Spleen (tissue), 11 donors: ENCODE results near the gene CNGA3. TPM values are rescaled to one million over a fixed set of nuclear protein-coding genes. Genes with fewer than 3 reads are reported as not detected.

Experiments
- DNase-seq: peaks from one replicate; pipeline ENCODE4 v3.0.0-alpha.2; 2020
- H3K27ac ChIP-seq, 8 donors: fragments of 200-600 bp; sonication (generic) in 7 of 8; 1 replicate in 4 of 8; 2 replicates in 4 of 8; pipeline versions ENCODE4 v1.5.0 to v1.8.0; 2016 to 2021; ENCODE audit warnings: inconsistent platforms in 4 of 8, mild to moderate bottlenecking in 4 of 8, moderate library complexity in 1 of 8
- H3K27me3 ChIP-seq, 7 donors: fragments of 200-600 bp; sonication (generic) in 6 of 7; replicated peaks in 1 of 7; 1 replicate in 4 of 7; 2 replicates in 3 of 7; pipeline versions ENCODE4 v1.5.0 to v1.8.0; 2016 to 2021; ENCODE audit warnings: inconsistent platforms in 3 of 7, mild to moderate bottlenecking in 1 of 7
- H3K36me3 ChIP-seq, 6 donors: fragments of 200-600 bp; sonication (generic) in 5 of 6; 1 replicate in 4 of 6; 2 replicates in 2 of 6; pipeline versions ENCODE4 v1.5.0 to v1.8.0; 2016 to 2021; ENCODE audit warnings: inconsistent platforms in 2 of 6
- H3K4me1 ChIP-seq, 6 donors: fragments of 200-600 bp; sonication (generic) in 5 of 6; 1 replicate in 3 of 6; 2 replicates in 3 of 6; pipeline versions ENCODE4 v1.5.0 to v1.8.0; 2016 to 2021; ENCODE audit warnings: inconsistent platforms in 3 of 6
- H3K4me3 ChIP-seq, 8 donors: fragments of 200-600 bp; sonication (generic) in 7 of 8; 1 replicate in 4 of 8; 2 replicates in 4 of 8; pipeline versions ENCODE4 v1.5.0 to v1.8.0; 2016 to 2021; ENCODE audit warnings: inconsistent platforms in 4 of 8, mild to moderate bottlenecking in 4 of 8, moderate library complexity in 2 of 8
- H3K9me3 ChIP-seq, 8 donors: fragments of 200-600 bp; sonication (generic) in 7 of 8; 1 replicate in 4 of 8; 2 replicates in 4 of 8; pipeline versions ENCODE4 v1.5.0 to v1.8.0; 2016 to 2021; ENCODE audit warnings: inconsistent platforms in 4 of 8
- CTCF ChIP-seq, 11 experiments: fragments of 200-600 bp in 7 of 11; fragments of 450-650 bp in 4 of 11; sonication (generic) in 4 of 11; IDR thresholded peaks in 8 of 11; conservative IDR thresholded peaks in 3 of 11; 1 replicate in 7 of 11; 2 replicates in 4 of 11; pipeline versions ENCODE4 v1.4.0 to v1.8.0; 2016 to 2021; ENCODE audit warnings: antibody characterized with exemption in 11 of 11, inconsistent platforms in 4 of 11, mild to moderate bottlenecking in 1 of 11
- POLR2A ChIP-seq, 3 donors: fragments of 450-650 bp; IDR thresholded peaks; one replicate each; pipeline ENCODE4 v1.5.1; 2017; ENCODE audit warnings: antibody characterized with exemption in 3 of 3, mild to moderate bottlenecking in 1 of 3
- POLR2AphosphoS5 ChIP-seq, 3 donors: sonication (generic); formaldehyde crosslinking; IDR thresholded peaks; one replicate each; pipeline ENCODE4 v1.5.1; 2017; ENCODE audit warnings: antibody characterized with exemption in 3 of 3
- WGBS, 5 donors: extraction: QIAGEN DNeasy Blood & Tissue Kit in 3 of 5; methylation state at CpG; one replicate each; pipeline versions ENCODE4 v1.1.5 to v1.1.7; 2013 to 2018; 5-methylcytosine and 5-hydroxymethylcytosine counted together
- intact Hi-C: fragments of 100-400 bp; cut with DNase I; formaldehyde crosslinking; loops from one replicate; pipeline ENCODE4 v1.15.0; 2023; ENCODE audit warnings: low total_unique reads
- polyA plus RNA-seq, 3 donors: library from polyadenylated mRNA; stranded (reverse); fragments of 200-250 nt; gene quantifications; one replicate each; pipeline ENCODE4 v1.2.1, GENCODE V29; 2013
- total RNA-seq, 7 donors: library from RNA; depleted of rRNA in 3 of 7; stranded (reverse); fragments of >200 nt in 3 of 7; fragmentation: NEBNext Ultra II Directional in 4 of 7; extraction: Animal tissue kit (Norgen Biotek cat#: 25700) in 4 of 7; gene quantifications; one replicate each; pipeline versions ENCODE4 v1.1.0 to v1.2.1, GENCODE V29; 2016 to 2021
- donor health status: healthy with polysubstance abuse.
- donor health status: DM: no; HTN: no; CAD: no; lungs with moderate emphysema.
- donor health status: DM: no; HTN: no; CAD: no.
- donor health status: Bipolar disorder and iron deficiency.
- donor health status: healthy.
- donor health status: DM: no; HTN: no; CAD: no.
- donor health status: DM: yes; HTN: yes; CAD: no.

CNGA3 gene
- total and polyA plus RNA-seq, 10 donors: not detected

GRCh38 chr2:98379311-98380202, 33.3 kb downstream of the CNGA3 start:
- H3K4me1 ChIP-seq: peaks cover 0 to 11% (median 4%) of the 10 kb centered on the region in 6 donors
- H3K4me3 ChIP-seq: no peak overlapping the region
- no peak for TF ChIP-seq POLR2A (IDR thresholded peaks at IDR 0.05)
- peak overlapping the region in 1 of 8 donors; percentile 8 for H3K27ac ChIP-seq
- intact Hi-C loops: no loop called here
- H3K36me3 ChIP-seq: no peaks in the 10 kb centered on the region
- WGBS, 5 donors: 69 to 85% (median 79%) methylated on average over 14 of the region's 14 CpGs
- peaks cover 0 to 31% (median 0%) of the 10 kb centered on the region in 7 donors for H3K27me3 ChIP-seq
- no peak for DNase-seq
- no peaks in the 10 kb centered on the region for H3K9me3 ChIP-seq

- WGBS, 5 donors: 75 to 83% (median 77%) methylated on average over 7 of the region's 7 CpGs
- Histone ChIP-seq H3K4me1 (peaks cover 0 to 13% (median 7%) of the 10 kb centered on the region in 6 donors), H3K4me3 (no peak overlapping the region), H3K36me3 (no peaks in the 10 kb centered on the region), H3K27ac (no peak overlapping the region), H3K9me3 (no peaks in the 10 kb centered on the region), H3K27me3 (peaks cover 0 to 25% (median 0%) of the 10 kb centered on the region in 7 donors)
- intact Hi-C loops: no loop called here
- DNase-seq: no peak
- TF ChIP-seq POLR2AphosphoS5 (IDR thresholded peaks at IDR 0.05) (no peak), POLR2A (IDR thresholded peaks at IDR 0.05) (no peak), CTCF (IDR thresholded peaks at IDR 0.05 in 8 of 11, conservative IDR thresholded peaks at IDR 0.05 in 3 of 11) (no peak)
Observed at GRCh38 chr2:98380203-98380535, 33.9 kb downstream of the CNGA3 start.

GRCh38 chr2:98381494-98381893, 35.2 kb downstream of the CNGA3 start:
- Histone ChIP-seq H3K36me3 (no peaks in the 10 kb centered on the region), H3K4me3 (no peak overlapping the region), H3K27me3 (peaks cover 0 to 11% (median 0%) of the 10 kb centered on the region in 7 donors), H3K9me3 (no peaks in the 10 kb centered on the region), H3K27ac (no peak overlapping the region), H3K4me1 (peaks cover 0 to 14% (median 7%) of the 10 kb centered on the region in 6 donors)
- TF ChIP-seq POLR2A (IDR thresholded peaks at IDR 0.05) (no peak), CTCF (IDR thresholded peaks at IDR 0.05 in 8 of 11, conservative IDR thresholded peaks at IDR 0.05 in 3 of 11) (no peak), POLR2AphosphoS5 (IDR thresholded peaks at IDR 0.05) (no peak)
- DNase-seq: no peak
- WGBS, 5 donors: 75 to 84% (median 81%) methylated on average over 8 of the region's 8 CpGs
- intact Hi-C loops: no loop called here

- peaks cover 0 to 14% (median 7%) of the 10 kb centered on the region in 6 donors for H3K4me1 ChIP-seq
- H3K9me3 ChIP-seq: no peaks in the 10 kb centered on the region
- no peak overlapping the region for H3K4me3 ChIP-seq
- peaks cover 0 to 10% (median 0%) of the 10 kb centered on the region in 7 donors for H3K27me3 ChIP-seq
- intact Hi-C loops: no loop called here
- no peak for DNase-seq
- TF ChIP-seq CTCF (IDR thresholded peaks at IDR 0.05 in 8 of 11, conservative IDR thresholded peaks at IDR 0.05 in 3 of 11) (no peak), POLR2A (IDR thresholded peaks at IDR 0.05) (no peak), POLR2AphosphoS5 (IDR thresholded peaks at IDR 0.05) (no peak)
- H3K36me3 ChIP-seq: no peaks in the 10 kb centered on the region
- 90 to 97% (median 93%) methylated on average over 11 of the region's 11 CpGs for WGBS, 5 donors
- H3K27ac ChIP-seq: no peak overlapping the region
Observed at GRCh38 chr2:98382086-98382485, 35.8 kb downstream of the CNGA3 start.
